ENCODE data around the gene NKAIN2.

The NKAIN2 gene

DNA sequence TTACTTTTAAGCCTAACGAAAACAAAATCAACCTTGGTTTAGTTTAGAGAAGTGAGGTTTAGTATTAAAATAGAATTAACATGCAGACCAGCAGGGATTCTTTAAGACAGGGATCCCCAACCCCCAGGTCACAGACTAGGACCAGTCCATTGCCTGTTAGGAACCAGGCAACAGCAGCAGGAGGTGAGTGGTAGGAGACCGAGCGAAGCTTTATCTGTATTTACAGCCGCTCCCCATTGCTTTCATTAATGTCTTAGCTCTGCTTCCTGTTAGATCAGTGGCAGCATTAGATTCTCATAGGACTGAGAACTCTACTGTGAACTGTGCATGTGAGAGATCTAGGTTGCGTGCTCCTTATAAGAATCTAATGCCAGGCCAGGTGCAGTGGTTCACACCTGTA is 225.9 kb downstream of the NKAIN2 start:
- no peak for DNase-seq (ENCODE audit: low read depth in 2 of 2)

GRCh38 chr6:124033501-124033900 is 229.8 kb downstream of the NKAIN2 start:
- DNase-seq (ENCODE audit: low read depth in 2 of 2) = no peak

- DNase-seq (ENCODE audit: low read depth in 2 of 2) = no peak
Measured at GRCh38 chr6:124036384-124036783, 232.7 kb downstream of the NKAIN2 start.

DNA sequence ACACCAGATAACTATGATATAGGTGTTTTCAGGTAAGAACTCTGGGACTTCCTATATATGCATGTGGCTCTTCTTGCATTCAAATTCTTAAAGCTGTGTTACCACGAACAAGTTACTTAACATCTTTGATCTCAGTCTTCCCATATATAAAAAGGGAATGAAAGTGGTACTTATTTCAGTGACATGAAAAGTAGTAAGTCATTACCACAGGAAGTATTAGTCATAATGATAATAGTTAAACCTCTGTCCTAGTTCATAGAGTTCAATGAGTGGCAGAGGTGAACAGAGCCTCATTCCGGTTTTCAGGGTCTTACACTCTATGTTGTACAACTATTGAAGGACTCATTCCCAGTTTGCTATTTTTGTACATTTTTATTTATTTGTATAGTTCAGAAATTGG is 237.0 kb downstream of the NKAIN2 start:
- no peak for DNase-seq (ENCODE audit: low read depth in 2 of 2)

GRCh38 chr6:124052120-124052519 is 248.5 kb downstream of the NKAIN2 start:
- DNase-seq (ENCODE audit: low read depth in 2 of 2) = no peak

GRCh38 chr6:124053315-124053714 is 249.7 kb downstream of the NKAIN2 start:
- DNase-seq (ENCODE audit: low read depth in 2 of 2) = no peak

GRCh38 chr6:124054034-124054433 is 250.4 kb downstream of the NKAIN2 start:
- no peak for DNase-seq (ENCODE audit: low read depth in 2 of 2)

DNA sequence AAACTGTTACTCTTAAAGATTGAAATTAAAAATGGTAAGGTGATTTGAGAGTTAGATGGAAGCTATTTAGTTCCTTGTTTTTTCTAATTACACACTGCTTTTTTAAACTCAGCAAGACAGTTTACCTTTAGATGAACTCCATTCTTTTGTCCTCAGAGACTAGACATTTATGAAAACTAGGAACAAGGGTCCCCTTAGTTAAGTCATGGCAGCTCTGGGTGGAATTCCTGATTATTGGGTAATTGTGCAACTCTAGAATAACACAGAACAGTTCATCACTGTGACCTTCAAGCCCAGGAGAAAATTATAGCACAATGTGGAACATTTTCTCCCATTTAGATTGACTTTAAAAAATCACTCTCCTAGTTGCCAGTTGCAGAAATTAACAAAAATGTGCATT is 251.7 kb downstream of the NKAIN2 start:
- no peak for DNase-seq (ENCODE audit: low read depth in 2 of 2)

DNA sequence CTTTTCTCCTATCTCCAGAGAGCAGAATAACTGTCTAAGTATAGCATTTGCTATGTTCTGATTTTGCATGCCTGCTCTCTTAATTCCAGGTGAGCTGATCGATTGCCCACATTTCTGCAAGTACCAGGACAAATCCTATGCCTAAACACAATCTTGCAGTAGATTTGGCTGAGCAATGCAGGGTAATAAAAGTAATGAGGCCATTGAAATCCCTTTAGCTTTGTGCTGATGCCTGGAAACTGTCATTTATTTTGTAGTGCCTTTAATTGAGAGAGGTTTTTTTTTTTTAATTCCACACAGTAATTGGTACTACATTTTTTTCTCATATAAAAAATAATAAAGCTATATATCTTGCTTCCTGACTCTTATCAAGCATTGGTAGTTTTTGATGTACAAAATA is 252.3 kb downstream of the NKAIN2 start:
- DNase-seq (ENCODE audit: low read depth in 2 of 2) = no peak

DNA sequence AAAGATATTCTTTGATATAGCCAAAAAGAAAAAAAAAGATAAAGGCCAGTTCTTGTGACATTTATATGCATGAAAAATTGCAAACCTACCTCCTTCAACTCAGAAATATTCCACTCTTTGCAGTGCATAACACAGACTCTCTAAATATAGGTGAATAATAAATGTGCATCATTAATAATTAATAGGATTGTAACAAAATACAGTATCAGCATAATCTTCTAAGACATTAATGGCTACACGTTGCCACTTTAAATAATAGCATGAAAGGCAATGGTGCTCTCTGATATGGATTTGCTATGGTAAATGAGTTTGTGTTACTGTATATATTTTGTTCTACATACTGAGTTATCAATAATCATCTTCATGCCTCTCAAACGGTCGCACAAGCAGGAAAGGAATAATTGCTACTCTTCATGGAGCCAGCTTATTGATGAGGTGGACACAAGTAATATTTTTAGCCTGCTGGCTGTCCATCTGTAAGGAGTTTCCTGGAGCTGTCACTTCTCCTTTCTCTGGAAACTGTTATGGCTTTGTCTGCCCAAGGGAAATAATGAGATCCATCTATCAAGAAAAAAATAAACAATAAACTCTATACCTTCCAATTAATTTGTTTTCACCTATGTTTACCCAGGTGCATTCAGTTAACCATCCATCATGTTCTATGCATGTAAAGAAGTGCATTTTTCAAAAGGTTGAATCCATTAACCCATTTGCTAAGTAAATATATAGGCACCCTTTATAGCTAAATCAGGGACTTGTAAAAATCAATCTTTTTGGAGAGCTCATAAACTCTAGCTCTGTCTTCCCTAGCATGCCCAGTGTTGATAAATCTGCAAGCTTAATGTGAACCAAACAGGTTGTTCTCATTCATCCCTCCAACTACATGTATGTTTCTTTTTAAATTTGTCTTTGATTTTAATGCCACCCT is 253.0 kb downstream of the NKAIN2 start:
- no peak for DNase-seq (ENCODE audit: low read depth in 2 of 2)

- no peak for DNase-seq (ENCODE audit: low read depth in 2 of 2)
Measured at GRCh38 chr6:124057461-124057860, 253.8 kb downstream of the NKAIN2 start.

DNA sequence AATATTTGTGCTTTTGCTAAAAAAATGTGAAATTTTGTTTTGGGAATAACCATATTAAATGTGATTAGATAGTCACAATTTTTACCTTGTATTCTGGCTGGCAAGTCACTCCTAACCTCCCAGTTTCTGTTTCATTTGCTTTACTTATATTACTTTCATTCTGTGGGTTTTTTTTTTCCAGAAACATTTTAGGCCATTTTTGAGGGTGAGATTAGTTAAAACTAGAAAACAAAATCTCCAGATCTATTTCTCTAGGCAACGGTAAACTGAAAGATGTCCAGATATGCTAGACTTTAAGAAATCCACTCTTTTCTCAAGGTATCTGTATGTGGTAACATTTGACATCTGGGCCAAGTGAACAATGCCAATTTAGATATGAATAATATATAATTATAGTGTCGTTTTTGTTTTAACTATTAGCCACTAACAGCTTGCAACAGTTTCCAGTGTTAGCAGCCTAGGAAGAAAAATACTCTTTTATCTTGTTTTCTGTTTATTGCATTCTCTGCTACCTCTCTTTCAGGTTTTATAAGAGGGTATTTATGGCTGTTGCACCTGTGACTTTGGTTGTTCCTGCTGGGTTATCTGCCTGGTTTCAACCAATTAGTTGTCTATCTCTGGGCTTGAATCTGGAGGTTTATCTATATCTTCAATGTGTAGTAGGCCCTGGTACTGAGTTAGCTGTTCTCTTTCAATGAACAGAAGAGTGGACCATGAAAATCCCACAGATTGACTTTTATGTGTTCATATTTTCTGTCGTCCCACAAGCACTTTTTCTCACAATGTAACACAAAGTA is 260.9 kb downstream of the NKAIN2 start:
- DNase-seq (ENCODE audit: low read depth in 2 of 2) = no peak

DNA sequence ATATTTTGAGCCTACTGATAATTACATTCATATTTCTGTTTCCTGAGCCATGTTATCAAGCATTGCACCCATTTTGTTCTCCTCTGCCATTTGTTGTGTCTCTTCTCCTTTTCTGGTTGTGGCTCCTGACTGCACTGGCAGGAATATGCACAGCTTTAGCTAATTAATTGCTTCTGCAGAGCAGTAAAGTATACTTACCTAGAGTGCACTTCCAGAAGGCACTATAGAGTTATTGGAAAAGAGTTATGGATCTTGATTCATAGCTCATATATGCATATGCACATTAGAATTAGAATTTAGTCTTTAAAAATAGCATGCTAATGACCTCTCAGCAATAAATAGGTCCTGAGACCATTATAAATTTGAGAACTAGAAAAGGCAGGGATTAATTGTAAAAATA is 262.6 kb downstream of the NKAIN2 start:
- DNase-seq (ENCODE audit: low read depth in 2 of 2) = no peak

DNA sequence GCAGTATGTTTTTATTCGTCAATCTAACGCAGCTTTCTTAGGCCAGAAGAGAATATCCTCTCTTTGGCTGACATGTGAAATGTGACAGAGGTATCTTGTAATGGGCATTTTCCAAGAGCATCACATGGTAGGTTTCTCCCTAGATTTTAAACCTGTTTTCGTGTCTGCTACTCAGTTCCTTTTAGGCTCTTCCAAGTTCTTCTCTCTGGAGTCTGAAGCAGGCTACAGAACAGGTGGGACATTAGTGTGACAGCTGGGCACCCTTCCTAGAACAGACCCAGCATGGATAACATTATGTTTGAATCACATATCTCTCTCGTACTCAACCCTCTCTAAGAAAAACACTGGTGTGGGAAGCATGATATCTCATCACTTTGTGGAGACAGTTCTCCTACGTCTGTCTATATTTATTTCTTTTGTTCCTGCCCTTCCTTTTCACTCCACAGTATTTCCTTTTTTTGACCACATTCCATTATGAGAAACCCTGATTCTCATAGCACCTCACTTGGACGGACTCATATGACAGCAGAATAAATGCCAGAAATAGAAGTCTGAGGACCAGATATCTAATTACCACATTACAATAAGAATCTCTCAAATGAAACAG is 263.4 kb downstream of the NKAIN2 start:
- DNase-seq (ENCODE audit: low read depth in 2 of 2) = no peak

- DNase-seq (ENCODE audit: low read depth in 2 of 2) = no peak
Measured at GRCh38 chr6:124069230-124069950, 265.7 kb downstream of the NKAIN2 start.

- DNase-seq (ENCODE audit: low read depth in 2 of 2) = no peak
Measured at GRCh38 chr6:124073021-124073420, 269.4 kb downstream of the NKAIN2 start.

- DNase-seq (ENCODE audit: low read depth in 2 of 2) = no peak
Measured at GRCh38 chr6:124073820-124074587, 270.3 kb downstream of the NKAIN2 start.

- no peak for DNase-seq (ENCODE audit: low read depth in 2 of 2)
Measured at GRCh38 chr6:124074606-124075005, 270.9 kb downstream of the NKAIN2 start.

DNA sequence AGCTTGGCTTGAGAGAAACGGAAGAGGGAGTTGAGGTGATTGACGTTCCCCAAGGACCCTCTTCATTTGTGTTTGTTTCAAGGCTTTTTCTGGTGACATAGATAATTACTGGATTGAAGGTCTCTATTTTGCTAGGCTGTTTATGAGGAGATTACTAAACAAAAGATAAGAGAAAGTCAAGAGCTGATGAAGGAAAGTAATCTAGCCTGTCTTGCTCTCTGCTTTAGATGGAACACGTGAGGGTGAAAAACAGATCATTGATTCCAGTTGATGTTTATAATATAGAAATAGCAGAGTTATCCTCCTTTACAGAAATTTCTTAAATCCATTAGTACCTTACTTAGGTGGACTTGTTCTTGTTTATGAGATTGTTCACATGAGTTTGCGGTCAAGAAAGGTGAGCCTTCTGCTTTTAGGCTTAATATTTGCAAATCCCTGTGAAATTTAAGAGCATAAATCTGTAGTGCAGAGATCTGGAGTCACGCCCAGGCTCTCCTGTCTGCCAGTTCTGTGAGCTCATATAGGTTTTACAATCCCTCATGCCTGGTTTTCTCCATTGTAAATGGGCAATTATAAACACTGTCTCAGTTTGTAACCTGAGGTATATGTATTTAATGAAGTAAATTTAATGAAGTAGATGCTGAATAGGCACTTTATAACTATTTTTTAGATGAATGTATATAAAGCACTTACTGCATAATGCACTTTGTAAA is 272.8 kb downstream of the NKAIN2 start:
- no peak for DNase-seq (ENCODE audit: low read depth in 2 of 2)

DNA sequence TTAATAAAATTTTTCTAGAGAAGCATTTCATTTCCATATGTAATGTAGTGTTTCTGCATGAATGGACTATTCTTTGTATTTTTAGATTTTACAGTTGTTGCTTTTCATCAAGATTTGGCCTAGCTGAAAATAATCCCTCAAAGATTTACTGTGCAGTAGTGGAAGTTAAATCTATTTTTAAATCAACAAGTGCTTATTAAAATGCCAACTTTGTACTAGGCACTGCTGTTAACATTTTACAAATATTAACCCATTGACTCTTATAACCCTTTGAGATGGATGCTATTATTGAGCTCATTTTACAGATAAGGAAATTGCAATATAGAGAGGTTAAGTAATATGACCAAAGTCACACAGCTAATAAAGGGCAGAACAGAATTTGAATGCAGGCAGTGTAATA is 274.5 kb downstream of the NKAIN2 start:
- no peak for DNase-seq (ENCODE audit: low read depth in 2 of 2)

Measured in activated CD4-positive, alpha-beta T cell treated with anti-CD3 and anti-CD28 coated beads for 24 hours (primary cell).